Trophoblast cell (in vitro differentiated cells and primary cell): ENCODE data around the gene CATSPERE.
"Not testable (repeated sequence)": the region's sequence is repeated elsewhere in the genome, so short reads cannot be mapped to it uniquely, and the experiment has no call there.

Source experiments
- DNase-seq, 2 donors: peaks; one replicate each; pipeline ENCODE4 v3.0.0-alpha.2; 2016
- H2AFZ ChIP-seq: 2 replicates; pipeline ENCODE4 v1.6.1; 2013; ENCODE audit warnings: low read length, moderate library complexity, mild to moderate bottlenecking; ENCODE audit not compliant: insufficient read depth, poor library complexity
- H2AK5ac ChIP-seq: 2 replicates; pipeline ENCODE4 v1.6.1; 2013; ENCODE audit warnings: mild to moderate bottlenecking, low read length
- H2BK120ac ChIP-seq: 2 replicates; pipeline ENCODE4 v1.6.1; 2013; ENCODE audit warnings: low read length, mild to moderate bottlenecking, moderate library complexity; ENCODE audit not compliant: insufficient read depth, poor library complexity
- H2BK12ac ChIP-seq: 2 replicates; pipeline ENCODE4 v1.6.1; 2013; ENCODE audit warnings: mild to moderate bottlenecking, low read length, moderate library complexity
- H2BK5ac ChIP-seq: 2 replicates; pipeline ENCODE4 v1.6.1; 2013; ENCODE audit warnings: low read length, low read depth, moderate library complexity, mild to moderate bottlenecking; ENCODE audit not compliant: poor library complexity
- H3K14ac ChIP-seq: 2 replicates; pipeline ENCODE4 v1.6.1; 2013; ENCODE audit warnings: mild to moderate bottlenecking, low read length
- H3K18ac ChIP-seq: 2 replicates; pipeline ENCODE4 v1.6.1; 2013; ENCODE audit warnings: mild to moderate bottlenecking, low read length
- H3K23ac ChIP-seq: 2 replicates; pipeline ENCODE4 v1.6.1; 2013; ENCODE audit warnings: low read length
- H3K27ac ChIP-seq: 2 replicates; pipeline ENCODE4 v1.5.1; 2013; ENCODE audit warnings: low read depth, mild to moderate bottlenecking, inconsistent platforms, low read length, moderate library complexity
- H3K27me3 ChIP-seq: 2 replicates; pipeline ENCODE4 v1.6.1; 2013; ENCODE audit warnings: inconsistent platforms, mild to moderate bottlenecking, low read length, moderate library complexity; ENCODE audit not compliant: insufficient read depth
- H3K36me3 ChIP-seq, 2 experiments: 1 replicate in 1 of 2; 2 replicates in 1 of 2; pipeline ENCODE4 v1.6.1; 2013; ENCODE audit warnings: low read length in 2 of 2, mild to moderate bottlenecking in 2 of 2, moderate library complexity in 1 of 2; ENCODE audit not compliant: insufficient read depth in 2 of 2, control insufficient read depth in 1 of 2
- H3K4ac ChIP-seq: 2 replicates; pipeline ENCODE4 v1.6.1; 2013; ENCODE audit warnings: low read depth, mild to moderate bottlenecking, low read length, moderate library complexity
- H3K4me1 ChIP-seq, 2 experiments: 1 replicate in 1 of 2; 2 replicates in 1 of 2; pipeline ENCODE4 v1.6.1; 2013; ENCODE audit warnings: low read length in 2 of 2, mild to moderate bottlenecking in 2 of 2, moderate library complexity in 1 of 2; ENCODE audit not compliant: insufficient read depth in 2 of 2, control insufficient read depth in 1 of 2
- H3K4me2 ChIP-seq: 2 replicates; pipeline ENCODE4 v1.6.1; 2013; ENCODE audit warnings: inconsistent platforms, mild to moderate bottlenecking, low read length, moderate library complexity
- H3K4me3 ChIP-seq: 2 replicates; pipeline ENCODE4 v1.5.1; 2013; ENCODE audit warnings: mild to moderate bottlenecking, low read depth, low read length, inconsistent platforms
- H3K79me1 ChIP-seq: one replicate; pipeline ENCODE4 v1.6.1; 2013; ENCODE audit warnings: low read length
- H3K79me2 ChIP-seq: 2 replicates; pipeline ENCODE4 v1.6.1; 2013; ENCODE audit warnings: low read length, mild to moderate bottlenecking; ENCODE audit not compliant: control insufficient read depth, insufficient read depth, poor library complexity
- H3K9ac ChIP-seq: 2 replicates; pipeline ENCODE4 v1.6.1; 2013; ENCODE audit warnings: mild to moderate bottlenecking, low read length
- H3K9me3 ChIP-seq: 2 replicates; pipeline ENCODE4 v1.6.1; 2013; ENCODE audit warnings: low read depth, mild to moderate bottlenecking, control low read depth, inconsistent platforms, low read length; ENCODE audit not compliant: insufficient read depth
- H4K12ac ChIP-seq: 2 replicates; pipeline ENCODE4 v1.6.1; 2013; ENCODE audit warnings: low read depth, mild to moderate bottlenecking, low read length, moderate library complexity
- H4K8ac ChIP-seq: 2 replicates; pipeline ENCODE4 v1.6.1; 2013; ENCODE audit warnings: low read depth, mild to moderate bottlenecking, low read length, moderate library complexity
- H4K91ac ChIP-seq: one replicate; pipeline ENCODE4 v1.6.1; 2013; ENCODE audit warnings: low read depth, mild to moderate bottlenecking, low read length, moderate library complexity
- WGBS: extraction: QIAGEN DNeasy Blood & Tissue Kit; methylation state at CpG from one replicate; pipeline ENCODE4 v1.1.7; 2013; ENCODE audit warnings: missing lambda C conversion rate; ENCODE audit not compliant: insufficient read length, insufficient coverage; ENCODE audit errors: extremely low coverage; 5-methylcytosine and 5-hydroxymethylcytosine counted together

The CATSPERE gene

DNA sequence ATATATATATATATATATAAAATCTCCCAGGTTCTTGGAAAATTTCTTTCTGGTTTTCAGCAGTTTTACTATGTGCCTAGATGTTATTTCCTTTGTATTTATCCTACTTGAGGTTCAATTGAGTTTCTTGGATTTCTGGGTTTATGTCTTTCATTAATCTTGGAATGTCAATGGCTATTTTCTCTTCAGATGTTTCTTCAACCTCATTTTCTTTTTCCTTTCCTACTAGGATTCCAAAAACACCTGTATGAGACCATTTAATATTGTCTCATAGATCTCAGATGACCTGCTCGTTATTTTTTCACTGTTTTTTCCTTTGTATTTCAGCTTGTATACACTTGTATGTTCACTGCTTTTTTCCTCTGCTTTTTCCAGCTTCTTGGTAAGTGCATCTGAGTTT is 96.5 kb downstream of the CATSPERE start:
- no peak overlapping the region for H3K23ac ChIP-seq
- H3K4me3 ChIP-seq = no peak overlapping the region
- no peak overlapping the region for H3K18ac ChIP-seq
- H3K79me2 ChIP-seq = no peaks in the 10 kb centered on the region
- H3K27me3 ChIP-seq = no peaks in the 10 kb centered on the region
- H2AK5ac ChIP-seq = no peak overlapping the region
- peaks cover 3% of the 10 kb centered on the region for H3K9me3 ChIP-seq
- H3K4ac ChIP-seq = no peak overlapping the region
- no peak overlapping the region for H3K4me2 ChIP-seq
- H2BK5ac ChIP-seq = no peak overlapping the region
- no peak overlapping the region for H3K27ac ChIP-seq
- no peak overlapping the region for H3K9ac ChIP-seq
- H4K91ac ChIP-seq = no peak overlapping the region
- no peak for DNase-seq
- H3K14ac ChIP-seq = no peak overlapping the region
- no peaks in the 10 kb centered on the region for H3K36me3 ChIP-seq
- no peak overlapping the region for H2BK120ac ChIP-seq
- no peak overlapping the region for H4K12ac ChIP-seq
- no peak overlapping the region for H2AFZ ChIP-seq
- H3K4me1 ChIP-seq = no peaks in the 10 kb centered on the region
- WGBS = no CpG with 5 or more reads among the region's 1 CpG
- H3K79me1 ChIP-seq = no peaks in the 10 kb centered on the region
- H2BK12ac ChIP-seq = no peak overlapping the region
- H4K8ac ChIP-seq = no peak overlapping the region

DNA sequence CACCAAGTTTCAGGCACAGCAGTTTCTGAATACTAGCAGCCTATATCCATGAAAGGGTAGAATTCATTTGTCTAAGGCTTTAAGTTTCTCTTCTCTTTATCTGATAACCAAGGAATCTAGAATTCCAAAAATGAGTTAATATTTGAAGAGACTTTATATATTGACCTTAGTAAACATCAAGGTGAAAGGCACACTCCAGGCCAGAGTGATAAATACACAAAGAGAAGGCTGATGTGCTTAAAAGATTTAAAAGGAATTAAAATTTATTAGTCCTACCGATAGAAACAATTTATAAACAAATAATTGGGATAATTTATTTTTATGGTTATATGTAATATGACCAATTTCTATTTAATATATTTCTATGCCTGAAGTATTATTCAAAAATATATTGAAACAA is 98.5 kb downstream of the CATSPERE start:
- Histone ChIP-seq H4K8ac (no peak overlapping the region), H4K12ac (no peak overlapping the region), H3K27ac (no peak overlapping the region), H2BK120ac (no peak overlapping the region), H3K79me2 (no peaks in the 10 kb centered on the region), H3K36me3 (no peaks in the 10 kb centered on the region), H4K91ac (no peak overlapping the region), H2AFZ (no peak overlapping the region), H3K18ac (no peak overlapping the region), H3K9ac (no peak overlapping the region), H3K4me2 (no peak overlapping the region), H3K14ac (no peak overlapping the region), H2BK5ac (no peak overlapping the region), H3K79me1 (no peaks in the 10 kb centered on the region), H3K9me3 (peaks cover 3% of the 10 kb centered on the region), H2BK12ac (no peak overlapping the region), H3K4ac (no peak overlapping the region), H3K23ac (no peak overlapping the region), H3K4me1 (no peaks in the 10 kb centered on the region), H3K4me3 (no peak overlapping the region), H3K27me3 (no peaks in the 10 kb centered on the region), H2AK5ac (no peak overlapping the region)
- no CpG with 5 or more reads among the region's 1 CpG for WGBS
- DNase-seq = no peak

DNA sequence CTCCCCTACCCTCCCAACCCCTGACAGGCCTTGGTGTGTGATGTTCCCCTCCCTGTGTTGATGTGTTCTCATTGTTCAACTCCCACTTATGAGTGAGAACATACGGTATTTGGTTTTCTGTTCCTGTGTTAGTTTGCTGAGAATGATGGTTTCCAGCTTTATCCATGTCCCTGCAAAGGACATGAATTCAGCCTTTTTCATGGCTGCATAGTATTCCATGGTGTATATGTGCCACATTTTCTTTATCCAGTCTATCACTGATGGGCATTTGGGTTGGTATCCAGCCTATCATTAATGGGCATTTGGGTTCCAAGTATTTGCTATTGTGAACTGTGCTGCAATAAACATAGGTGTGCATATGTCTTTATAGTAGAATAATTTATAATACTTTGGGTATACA is 101.8 kb downstream of the CATSPERE start:
- H2AFZ ChIP-seq, H3K9me3 ChIP-seq, H4K91ac ChIP-seq, H3K4ac ChIP-seq, H3K27me3 ChIP-seq, H2AK5ac ChIP-seq, H3K4me2 ChIP-seq, H2BK120ac ChIP-seq, H3K4me1 ChIP-seq, H3K27ac ChIP-seq, H4K12ac ChIP-seq, H3K14ac ChIP-seq, H2BK5ac ChIP-seq, H3K36me3 ChIP-seq, H3K4me3 ChIP-seq, H3K79me1 ChIP-seq, H3K23ac ChIP-seq, H4K8ac ChIP-seq, H2BK12ac ChIP-seq, H3K18ac ChIP-seq, DNase-seq, H3K9ac ChIP-seq, H3K79me2 ChIP-seq: not testable (repeated sequence)
- WGBS = no CpG with 5 or more reads among the region's 1 CpG

DNA sequence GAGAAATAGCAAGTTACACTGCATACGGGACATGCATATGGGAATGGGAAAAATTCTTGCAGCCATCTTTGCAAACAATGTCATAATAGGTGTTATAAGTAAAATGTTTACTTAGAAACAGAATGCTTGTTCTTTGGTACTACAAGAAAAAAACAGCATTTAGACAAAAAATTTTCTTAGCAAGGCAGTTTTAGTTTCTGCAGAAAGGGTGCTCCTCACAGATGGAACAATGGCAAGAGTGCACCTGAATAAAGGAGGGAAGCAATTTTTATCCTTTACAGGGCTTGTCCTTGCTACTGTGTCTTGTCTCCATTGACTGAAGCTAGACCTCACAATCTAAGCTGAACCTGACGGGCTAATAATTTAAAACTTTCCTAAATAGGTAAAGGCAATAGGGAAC is 112.7 kb downstream of the CATSPERE start:
- Histone ChIP-seq H4K91ac (no peak overlapping the region), H3K79me1 (no peaks in the 10 kb centered on the region), H3K79me2 (no peaks in the 10 kb centered on the region), H2BK120ac (no peak overlapping the region), H4K8ac (no peak overlapping the region), H2BK5ac (no peak overlapping the region), H3K4me1 (no peaks in the 10 kb centered on the region), H2AK5ac (no peak overlapping the region), H3K9ac (no peak overlapping the region), H3K27ac (no peak overlapping the region), H3K4me2 (no peak overlapping the region), H3K4ac (no peak overlapping the region), H4K12ac (no peak overlapping the region), H3K9me3 (peaks cover 19% of the 10 kb centered on the region), H2BK12ac (no peak overlapping the region), H3K14ac (no peak overlapping the region), H3K18ac (no peak overlapping the region), H3K36me3 (peaks cover 3 to 4% of the 10 kb centered on the region in 2 experiments), H2AFZ (no peak overlapping the region), H3K23ac (no peak overlapping the region), H3K27me3 (no peaks in the 10 kb centered on the region), H3K4me3 (no peak overlapping the region)
- WGBS = no CpG with 5 or more reads among the region's 2 CpGs
- no peak for DNase-seq
